ENCODE data around the gene PCAT6.
"Not testable (repeated sequence)": the region's sequence is repeated elsewhere in the genome, so short reads cannot be mapped to it uniquely, and the experiment has no call there.

The PCAT6 gene

DNA sequence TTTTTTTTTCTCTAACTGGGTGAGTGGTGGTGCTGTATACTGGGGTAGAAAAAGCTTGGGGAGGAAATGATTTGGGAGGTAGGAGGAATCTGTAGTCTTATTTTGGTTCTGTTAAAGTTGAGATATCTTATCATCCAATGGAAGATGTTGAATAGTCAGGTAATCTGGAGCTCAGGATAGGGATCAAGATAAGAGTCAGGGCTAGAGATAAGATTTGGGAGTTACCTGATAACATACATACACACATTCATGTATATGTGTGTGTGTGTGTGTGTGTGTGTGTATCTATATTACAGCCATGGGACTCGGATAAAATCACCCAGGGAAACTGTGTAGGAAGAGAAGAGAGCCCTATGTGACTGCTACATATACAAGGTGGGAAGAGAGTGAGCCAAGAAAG lies 8.1 kb downstream of the PCAT6 start:
- Histone ChIP-seq H3K79me2 (no peaks in the 10 kb centered on the region), H3K36me3 (ENCODE audit: control insufficient read depth, insufficient read depth, low read length) (no peaks in the 10 kb centered on the region), H2AFZ (no peak overlapping the region), H3K9me3 (ENCODE audit: control insufficient read depth, low read length) (no peaks in the 10 kb centered on the region), H3K27ac (no peak overlapping the region), H3K4me1 (no peaks in the 10 kb centered on the region), H3K9ac (no peak overlapping the region), H3K4me3 (ENCODE audit: low read depth, low read length) (no peak overlapping the region), H3K4me2 (ENCODE audit: low read length) (no peak overlapping the region), H3K27me3 (ENCODE audit: control insufficient read depth, insufficient read depth, low read length) (no peaks in the 10 kb centered on the region)
- TF ChIP-seq, protein P1, sequence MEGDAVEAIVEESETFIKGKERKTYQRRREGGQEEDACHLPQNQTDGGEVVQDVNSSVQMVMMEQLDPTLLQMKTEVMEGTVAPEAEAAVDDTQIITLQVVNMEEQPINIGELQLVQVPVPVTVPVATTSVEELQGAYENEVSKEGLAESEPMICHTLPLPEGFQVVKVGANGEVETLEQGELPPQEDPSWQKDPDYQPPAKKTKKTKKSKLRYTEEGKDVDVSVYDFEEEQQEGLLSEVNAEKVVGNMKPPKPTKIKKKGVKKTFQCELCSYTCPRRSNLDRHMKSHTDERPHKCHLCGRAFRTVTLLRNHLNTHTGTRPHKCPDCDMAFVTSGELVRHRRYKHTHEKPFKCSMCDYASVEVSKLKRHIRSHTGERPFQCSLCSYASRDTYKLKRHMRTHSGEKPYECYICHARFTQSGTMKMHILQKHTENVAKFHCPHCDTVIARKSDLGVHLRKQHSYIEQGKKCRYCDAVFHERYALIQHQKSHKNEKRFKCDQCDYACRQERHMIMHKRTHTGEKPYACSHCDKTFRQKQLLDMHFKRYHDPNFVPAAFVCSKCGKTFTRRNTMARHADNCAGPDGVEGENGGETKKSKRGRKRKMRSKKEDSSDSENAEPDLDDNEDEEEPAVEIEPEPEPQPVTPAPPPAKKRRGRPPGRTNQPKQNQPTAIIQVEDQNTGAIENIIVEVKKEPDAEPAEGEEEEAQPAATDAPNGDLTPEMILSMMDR (IDR thresholded peaks at IDR 0.05) = no peak

DNA sequence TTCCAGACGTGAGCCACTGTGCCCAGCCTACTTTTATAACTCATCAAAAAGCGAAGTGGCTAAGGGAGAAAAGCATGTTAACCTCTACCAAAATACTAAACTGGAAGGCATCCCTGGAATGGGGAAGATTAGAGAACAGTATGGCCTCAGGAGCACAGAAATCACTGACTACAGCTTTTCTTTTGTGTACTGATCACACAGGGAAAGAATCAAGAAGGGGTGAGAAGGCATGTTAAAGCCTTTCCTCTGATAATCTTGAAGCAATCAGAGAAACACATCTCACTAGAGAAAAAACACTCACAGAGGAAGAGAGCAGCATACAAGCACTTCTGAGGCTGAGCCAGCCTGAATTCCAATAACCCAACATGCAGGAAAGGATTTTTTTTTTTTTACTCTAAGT lies 10.7 kb downstream of the PCAT6 start:
- Histone ChIP-seq H3K9me3 (ENCODE audit: control insufficient read depth, low read length) (no peaks in the 10 kb centered on the region), H3K4me3 (ENCODE audit: low read depth, low read length) (no peak overlapping the region), H3K4me1 (no peaks in the 10 kb centered on the region), H3K27me3 (ENCODE audit: control insufficient read depth, insufficient read depth, low read length) (no peaks in the 10 kb centered on the region), H2AFZ (peak overlapping the region; percentile 64), H3K36me3 (ENCODE audit: control insufficient read depth, insufficient read depth, low read length) (no peaks in the 10 kb centered on the region), H3K27ac (no peak overlapping the region), H3K4me2 (ENCODE audit: low read length) (no peak overlapping the region), H3K79me2 (no peaks in the 10 kb centered on the region), H3K9ac (no peak overlapping the region)
- TF ChIP-seq, protein P1 (IDR thresholded peaks at IDR 0.05) = no peak

DNA sequence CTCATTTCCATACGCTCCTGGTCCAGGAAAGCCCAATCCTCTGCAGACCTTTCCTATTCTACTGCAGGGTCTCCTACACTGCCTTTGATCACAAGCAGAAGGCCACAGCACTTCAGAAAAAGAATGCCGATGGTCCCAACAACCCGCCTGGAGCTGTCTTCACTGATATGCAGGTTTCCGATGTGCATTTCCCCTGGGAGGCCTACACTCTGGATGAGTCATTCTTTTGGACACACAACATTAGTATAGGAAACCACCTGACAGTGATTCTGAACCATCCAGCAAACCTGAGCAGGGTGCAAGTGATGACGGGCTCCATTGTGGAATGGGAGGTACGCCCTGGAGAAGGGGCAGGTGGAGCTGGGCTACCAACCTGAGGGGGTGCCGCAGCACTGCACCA lies 15.0 kb downstream of the PCAT6 start:
- TF ChIP-seq, protein P1 (IDR thresholded peaks at IDR 0.05) = no peak

DNA sequence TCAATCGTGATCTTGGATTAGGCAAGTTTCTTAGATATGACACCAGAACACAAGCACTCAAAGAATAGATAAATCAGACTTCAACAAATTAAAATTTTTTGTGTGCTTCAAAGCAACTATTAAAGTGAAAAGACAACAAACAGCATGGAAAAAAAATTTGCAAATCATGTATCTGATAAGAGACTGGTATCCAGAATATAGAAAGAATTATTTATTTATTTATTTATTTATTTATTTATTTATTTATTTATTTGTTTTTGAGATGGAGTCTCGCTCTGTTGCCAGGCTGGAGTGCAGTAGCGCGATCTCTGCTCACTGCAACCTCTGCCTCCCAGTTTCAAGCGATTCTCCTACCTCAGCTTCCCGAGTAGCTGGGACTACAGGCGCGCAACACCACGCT lies 18.5 kb downstream of the PCAT6 start:
- H2AFZ ChIP-seq; H3K4me1 ChIP-seq; H3K79me2 ChIP-seq; H3K9ac ChIP-seq; H3K9me3 ChIP-seq (ENCODE audit: control insufficient read depth, low read length); H3K36me3 ChIP-seq (ENCODE audit: control insufficient read depth, insufficient read depth, low read length); H3K27me3 ChIP-seq (ENCODE audit: control insufficient read depth, insufficient read depth, low read length); H3K4me2 ChIP-seq (ENCODE audit: low read length); H3K27ac ChIP-seq; H3K4me3 ChIP-seq (ENCODE audit: low read depth, low read length): not testable (repeated sequence)

More for the DNA sequence above, 15.0 kb downstream of the PCAT6 start:
- no peak overlapping the region for H3K9ac ChIP-seq
- H3K4me2 ChIP-seq (ENCODE audit: low read length) = no peak overlapping the region
- H3K27me3 ChIP-seq (ENCODE audit: control insufficient read depth, insufficient read depth, low read length) = no peaks in the 10 kb centered on the region
- H3K36me3 ChIP-seq (ENCODE audit: control insufficient read depth, insufficient read depth, low read length) = no peaks in the 10 kb centered on the region
- no peaks in the 10 kb centered on the region for H3K79me2 ChIP-seq
- no peak overlapping the region for H3K4me3 ChIP-seq (ENCODE audit: low read depth, low read length)
- no peaks in the 10 kb centered on the region for H3K4me1 ChIP-seq
- H2AFZ ChIP-seq = no peak overlapping the region
- no peak overlapping the region for H3K27ac ChIP-seq
- no peaks in the 10 kb centered on the region for H3K9me3 ChIP-seq (ENCODE audit: control insufficient read depth, low read length)

DNA sequence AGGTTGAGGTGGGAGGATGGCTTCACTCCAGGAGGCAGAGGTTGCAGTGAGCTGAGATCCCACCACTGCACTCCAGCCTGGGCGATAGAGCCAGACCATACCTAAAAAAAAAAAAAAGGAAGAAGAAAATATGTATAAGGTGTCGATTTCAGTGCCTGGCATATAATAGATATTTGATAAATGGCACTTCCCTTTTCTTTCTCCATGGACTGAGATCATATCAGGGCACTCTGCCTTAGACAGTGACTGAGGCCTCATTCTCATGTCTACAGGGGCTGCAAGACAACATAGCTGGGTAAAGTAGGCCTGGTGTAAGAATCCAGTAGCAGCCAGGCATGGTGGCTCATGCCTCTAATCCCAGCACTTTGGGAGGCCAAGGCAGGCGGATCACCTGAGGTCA lies 21.2 kb downstream of the PCAT6 start:
- Histone ChIP-seq H3K4me2 (ENCODE audit: low read length) (no peak overlapping the region), H3K36me3 (ENCODE audit: control insufficient read depth, insufficient read depth, low read length) (no peaks in the 10 kb centered on the region), H2AFZ (no peak overlapping the region), H3K4me3 (ENCODE audit: low read depth, low read length) (no peak overlapping the region), H3K9ac (no peak overlapping the region), H3K79me2 (no peaks in the 10 kb centered on the region), H3K4me1 (no peaks in the 10 kb centered on the region), H3K27ac (no peak overlapping the region), H3K27me3 (ENCODE audit: control insufficient read depth, insufficient read depth, low read length) (no peaks in the 10 kb centered on the region), H3K9me3 (ENCODE audit: control insufficient read depth, low read length) (no peaks in the 10 kb centered on the region)
- TF ChIP-seq, protein P1 (IDR thresholded peaks at IDR 0.05) = no peak
